Fibroblast of lung (primary cell): ENCODE data around the gene CTSD. TPM values are rescaled to one million over a fixed set of nuclear protein-coding genes. Genes with fewer than 3 reads are reported as not detected.
A peak's percentile ranks its signal among the peaks of the same experiment; 100 is the strongest.

Experiments used
- DNase-seq, 2 donors: peaks; one replicate each; pipeline versions ENCODE4 v3.0.0 to v3.0.0-alpha.2; 2010; ENCODE audit warnings: low read depth in 2 of 2
- H2AFZ ChIP-seq: 2 replicates; pipeline ENCODE4 v1.5.1; 2012; ENCODE audit warnings: low read length, control low read depth, inconsistent platforms
- H3K27ac ChIP-seq: 2 replicates; pipeline ENCODE4 v1.5.1; 2011; ENCODE audit warnings: low read length, control low read depth; ENCODE audit not compliant: insufficient read depth
- H3K27me3 ChIP-seq: 2 replicates; pipeline ENCODE4 v1.5.1; 2011; ENCODE audit warnings: mild to moderate bottlenecking, low read length; ENCODE audit not compliant: control insufficient read depth, insufficient read depth
- H3K36me3 ChIP-seq: 2 replicates; pipeline ENCODE4 v1.5.1; 2011; ENCODE audit warnings: low read length; ENCODE audit not compliant: control insufficient read depth, insufficient read depth
- H3K4me1 ChIP-seq: 2 replicates; pipeline ENCODE4 v1.5.1; 2011; ENCODE audit warnings: low read length; ENCODE audit not compliant: control insufficient read depth, insufficient read depth; ENCODE audit errors: extremely low read depth
- H3K4me2 ChIP-seq: 2 replicates; pipeline ENCODE4 v1.5.1; 2011; ENCODE audit warnings: low read length, control low read depth; ENCODE audit not compliant: insufficient read depth; ENCODE audit errors: extremely low read depth
- H3K4me3 ChIP-seq, 4 experiments: fragments of 200-600 bp in 1 of 4; sonication (generic) in 1 of 4; replicated peaks in 1 of 4; 2 replicates each; pipeline ENCODE4 v1.5.1; 2011 to 2016; ENCODE audit warnings: low read length in 4 of 4, low read depth in 3 of 4, mild to moderate bottlenecking in 3 of 4, control low read depth in 2 of 4, inconsistent platforms in 1 of 4, mixed read lengths in 1 of 4; ENCODE audit not compliant: insufficient read depth in 1 of 4; ENCODE audit errors: control extremely low read depth in 1 of 4
- H3K79me2 ChIP-seq: 2 replicates; pipeline ENCODE4 v1.5.1; 2012; ENCODE audit warnings: mild to moderate bottlenecking, low read length, inconsistent platforms; ENCODE audit not compliant: control insufficient read depth, insufficient read depth
- H3K9ac ChIP-seq: 2 replicates; pipeline ENCODE4 v1.5.1; 2011; ENCODE audit warnings: mild to moderate bottlenecking, low read length, control low read depth; ENCODE audit not compliant: insufficient read depth
- H3K9me3 ChIP-seq: 2 replicates; pipeline ENCODE4 v1.5.1; 2012; ENCODE audit warnings: low read depth, low read length; ENCODE audit not compliant: control insufficient read depth, insufficient read depth
- H4K20me1 ChIP-seq: 2 replicates; pipeline ENCODE4 v1.5.1; 2011; ENCODE audit warnings: low read length; ENCODE audit not compliant: control insufficient read depth, insufficient read depth; ENCODE audit errors: extremely low read depth
- CTCF ChIP-seq, 2 donors: IDR thresholded peaks in 1 of 2; conservative IDR thresholded peaks in 1 of 2; 1 replicate in 1 of 2; 2 replicates in 1 of 2; pipeline ENCODE4 v1.5.1; 2011 to 2012; ENCODE audit warnings: low read length in 2 of 2, control low read depth in 1 of 2, inconsistent platforms in 1 of 2, low read depth in 1 of 2, mild to moderate bottlenecking in 1 of 2
- EZH2 ChIP-seq: IDR thresholded peaks from 2 replicates; pipeline ENCODE4 v1.5.1; 2012; ENCODE audit warnings: low read length, control low read depth, mild to moderate bottlenecking; ENCODE audit errors: missing control alignments
- polyA plus RNA-seq, 2 donors: library from polyadenylated mRNA; depleted of rRNA in 1 of 2; stranded (reverse) in 1 of 2; unstranded in 1 of 2; fragments of >200 nt; gene quantifications; 2 replicates each; pipeline ENCODE4 v1.2.1, GENCODE V29; 2011 to 2012; ENCODE audit warnings: missing spikeins in 1 of 2
- total RNA-seq: library from RNA; depleted of rRNA; stranded (reverse); fragments of >200 nt; gene quantifications from 2 replicates; pipeline ENCODE4 v1.2.1, GENCODE V29; 2014

CTSD gene
- total and polyA plus RNA-seq, 2 donors (not counting 1 experiment from before 2014, with no cell fraction given), result 135 to 253 TPM

GRCh38 chr11:1747753-1748635 is 15.7 kb downstream of the CTSD start:
- Histone ChIP-seq H3K4me1 (peaks cover 17% of the 10 kb centered on the region), H4K20me1 (no peaks in the 10 kb centered on the region), H3K27ac (no peak overlapping the region), H3K27me3 (peaks cover 2% of the 10 kb centered on the region), H3K79me2 (no peaks in the 10 kb centered on the region), H3K9me3 (no peaks in the 10 kb centered on the region), H3K9ac (no peak overlapping the region), H2AFZ (no peak overlapping the region), H3K4me3 (peak overlapping the region in 1 of 4 experiments; percentile 41), H3K4me2 (no peak overlapping the region), H3K36me3 (peaks cover 1% of the 10 kb centered on the region)
- no peak for TF ChIP-seq EZH2
- no peak for TF ChIP-seq CTCF (conservative IDR thresholded peaks at IDR 0.05 in 1 of 2, IDR thresholded peaks at IDR 0.05 in 1 of 2; ENCODE audit: low read depth in 1 of 2, low read length in 2 of 2)
- DNase-seq, result no peak

GRCh38 chr11:1746956-1747752 is 16.6 kb downstream of the CTSD start:
- no peak overlapping the region for H3K27ac ChIP-seq
- TF ChIP-seq EZH2 (no peak), CTCF (conservative IDR thresholded peaks at IDR 0.05 in 1 of 2, IDR thresholded peaks at IDR 0.05 in 1 of 2; ENCODE audit: low read depth in 1 of 2, low read length in 2 of 2) (no peak)
- no peak overlapping the region for H3K9ac ChIP-seq
- H3K9me3 ChIP-seq, result no peaks in the 10 kb centered on the region
- H3K27me3 ChIP-seq, result peaks cover 5% of the 10 kb centered on the region
- H3K36me3 ChIP-seq, result no peaks in the 10 kb centered on the region
- H3K4me2 ChIP-seq, result no peak overlapping the region
- H3K79me2 ChIP-seq, result no peaks in the 10 kb centered on the region
- no peak overlapping the region for H2AFZ ChIP-seq
- no peak overlapping the region for H3K4me3 ChIP-seq
- no peak for DNase-seq
- peaks cover 17% of the 10 kb centered on the region for H3K4me1 ChIP-seq
- H4K20me1 ChIP-seq, result no peaks in the 10 kb centered on the region

- no peak overlapping the region for H3K4me3 ChIP-seq
- no peak overlapping the region for H3K27ac ChIP-seq
- H3K36me3 ChIP-seq, result no peaks in the 10 kb centered on the region
- H2AFZ ChIP-seq, result no peak overlapping the region
- DNase-seq, result no peak
- peaks cover 5% of the 10 kb centered on the region for H3K27me3 ChIP-seq
- no peaks in the 10 kb centered on the region for H4K20me1 ChIP-seq
- no peaks in the 10 kb centered on the region for H3K79me2 ChIP-seq
- peaks cover 16% of the 10 kb centered on the region for H3K4me1 ChIP-seq
- H3K4me2 ChIP-seq, result no peak overlapping the region
- H3K9me3 ChIP-seq, result no peaks in the 10 kb centered on the region
- TF ChIP-seq EZH2 (no peak), CTCF (conservative IDR thresholded peaks at IDR 0.05 in 1 of 2, IDR thresholded peaks at IDR 0.05 in 1 of 2; ENCODE audit: low read depth in 1 of 2, low read length in 2 of 2) (no peak)
- H3K9ac ChIP-seq, result no peak overlapping the region
Observed at GRCh38 chr11:1746511-1746931, 17.2 kb downstream of the CTSD start.
